Activated CD4-positive, alpha-beta T cell treated with anti-CD3 and anti-CD28 coated beads, Interleukin-2, amount 10 ng/mL, durations not matched to agents 7 days and 5 days (primary cell): Measurements from ENCODE around the gene EEF1AKMT2. TPM values are rescaled to one million over a fixed set of nuclear protein-coding genes. Genes with fewer than 3 reads are reported as not detected.
"Not testable (repeated sequence)": the region's sequence is repeated elsewhere in the genome, so short reads cannot be mapped to it uniquely, and the experiment has no call there.

Experiments
- CTCF ChIA-PET: fragments of 350-600 bp; sonication (Branson Sonifier 250); formaldehyde crosslinking; loops from one replicate; lab custom pipeline; 2021; ENCODE audit warnings: antibody characterized with exemption; lab: Charles Lee
- POLR2A ChIA-PET: fragments of 350-600 bp; sonication (Branson Sonifier 250); formaldehyde crosslinking; loops from one replicate; lab custom pipeline; 2021; ENCODE audit warnings: antibody characterized with exemption; lab: Charles Lee
- DNase-seq: peaks from one replicate; pipeline ENCODE4 v3.0.0-alpha.2; 2020
- H3K27ac Mint-ChIP-seq: one replicate; pipeline ENCODE4 v1.8.0; 2021; ENCODE audit warnings: mild to moderate bottlenecking, moderate library complexity, mixed read lengths
- H3K27me3 Mint-ChIP-seq: one replicate; pipeline ENCODE4 v1.8.0; 2021; ENCODE audit warnings: mixed read lengths
- H3K36me3 Mint-ChIP-seq: one replicate; pipeline ENCODE4 v1.8.0; 2021; ENCODE audit warnings: low read depth, mixed read lengths
- H3K4me1 Mint-ChIP-seq: one replicate; pipeline ENCODE4 v1.8.0; 2021; ENCODE audit warnings: mixed read lengths
- H3K4me3 Mint-ChIP-seq: one replicate; pipeline ENCODE4 v1.8.0; 2021; ENCODE audit warnings: mild to moderate bottlenecking, moderate library complexity, mixed read lengths
- H3K9me3 Mint-ChIP-seq: one replicate; pipeline ENCODE4 v1.8.0; 2021; ENCODE audit warnings: mixed read lengths
- total RNA-seq, 2 experiments: library from RNA; stranded (reverse); gene quantifications; one replicate each; pipeline ENCODE4 v1.2.3, GENCODE V29; 2021

The EEF1AKMT2 gene
- total RNA-seq, 2 experiments from 2014 or later, result 23.5 to 28.3 TPM

- peaks cover 22% of the 10 kb centered on the region for H3K36me3 Mint-ChIP-seq
- no peak overlapping the region for H3K27ac Mint-ChIP-seq
- DNase-seq, result no peak
- H3K9me3 Mint-ChIP-seq, result no peaks in the 10 kb centered on the region
- H3K4me3 Mint-ChIP-seq, result no peak overlapping the region
- peaks cover 30% of the 10 kb centered on the region for H3K4me1 Mint-ChIP-seq
- CTCF ChIA-PET, result interaction anchor here (1.0 to 3.1 kb wide), 7 partner anchors 29 to 345 kb away, joined by 3 to 12 read pairs (median 3); no protein-coding TSS in a partner anchor
- H3K27me3 Mint-ChIP-seq, result no peaks in the 10 kb centered on the region
- POLR2A ChIA-PET, result no interaction called here
These were observed 43.5 kb downstream of the EEF1AKMT2 start for GRCh38 chr10:124748166-124748565.

- CTCF ChIA-PET, result interaction anchor here (1.1 to 3.1 kb wide), 8 partner anchors 29 to 344 kb away, joined by 3 to 12 read pairs (median 3); no protein-coding TSS in a partner anchor
- H3K4me1 Mint-ChIP-seq, result peaks cover 32% of the 10 kb centered on the region
- no peak overlapping the region for H3K27ac Mint-ChIP-seq
- POLR2A ChIA-PET, result no interaction called here
- peaks cover 2% of the 10 kb centered on the region for H3K27me3 Mint-ChIP-seq
- H3K9me3 Mint-ChIP-seq, result no peaks in the 10 kb centered on the region
- no peak overlapping the region for H3K4me3 Mint-ChIP-seq
- H3K36me3 Mint-ChIP-seq, result peaks cover 22% of the 10 kb centered on the region
- DNase-seq, result no peak
These were observed 43.9 kb downstream of the EEF1AKMT2 start for GRCh38 chr10:124747745-124748144.

- H3K4me1 Mint-ChIP-seq, result peaks cover 40% of the 10 kb centered on the region
- no peaks in the 10 kb centered on the region for H3K9me3 Mint-ChIP-seq
- ChIA-PET CTCF (interaction anchor here (1.1 to 3.1 kb wide), 6 partner anchors 13 to 220 kb away, joined by 3 to 12 read pairs (median 4); no protein-coding TSS in a partner anchor), POLR2A (no interaction called here)
- DNase-seq, result no peak
- H3K27me3 Mint-ChIP-seq, result peaks cover 4% of the 10 kb centered on the region
- no peak overlapping the region for H3K4me3 Mint-ChIP-seq
- no peak overlapping the region for H3K27ac Mint-ChIP-seq
- peaks cover 24% of the 10 kb centered on the region for H3K36me3 Mint-ChIP-seq
These were observed 44.7 kb downstream of the EEF1AKMT2 start for GRCh38 chr10:124746992-124747391.

GRCh38 chr10:124746447-124746846 is 45.2 kb downstream of the EEF1AKMT2 start:
- H3K4me3 Mint-ChIP-seq, H3K27ac Mint-ChIP-seq, DNase-seq, H3K9me3 Mint-ChIP-seq, POLR2A ChIA-PET, H3K27me3 Mint-ChIP-seq: not testable (repeated sequence)
- Mint-ChIP-seq H3K36me3 (peaks cover 23% of the 10 kb centered on the region), H3K4me1 (peaks cover 45% of the 10 kb centered on the region)
- CTCF ChIA-PET, result interaction anchor here (1.1 to 2.4 kb wide), 7 partner anchors 8 to 220 kb away, joined by 3 to 9 read pairs (median 3); no protein-coding TSS in a partner anchor

- ChIA-PET CTCF (interaction anchor here (0.9 to 1.5 kb wide), 9 partner anchors 9 to 200 kb away, joined by 3 to 5 read pairs (median 3); no protein-coding TSS in a partner anchor), POLR2A (no interaction called here)
- no peak overlapping the region for H3K27ac Mint-ChIP-seq
- H3K27me3 Mint-ChIP-seq, result peaks cover 4% of the 10 kb centered on the region
- H3K4me3 Mint-ChIP-seq, result no peak overlapping the region
- peak; percentile 49 for DNase-seq
- H3K4me1 Mint-ChIP-seq, result peaks cover 53% of the 10 kb centered on the region
- H3K36me3 Mint-ChIP-seq, result peaks cover 22% of the 10 kb centered on the region
- H3K9me3 Mint-ChIP-seq, result no peaks in the 10 kb centered on the region
These were observed 46.0 kb downstream of the EEF1AKMT2 start for GRCh38 chr10:124745673-124746072.

- H3K27ac Mint-ChIP-seq, result no peak overlapping the region
- peaks cover 4% of the 10 kb centered on the region for H3K27me3 Mint-ChIP-seq
- H3K4me3 Mint-ChIP-seq, result peak overlapping the region; percentile 79
- H3K4me1 Mint-ChIP-seq, result peaks cover 54% of the 10 kb centered on the region
- ChIA-PET CTCF (interaction anchor here (0.9 to 1.5 kb wide), 8 partner anchors 11 to 199 kb away, joined by 3 to 5 read pairs (median 3); no protein-coding TSS in a partner anchor), POLR2A (no interaction called here)
- no peak for DNase-seq
- no peaks in the 10 kb centered on the region for H3K9me3 Mint-ChIP-seq
- peaks cover 19% of the 10 kb centered on the region for H3K36me3 Mint-ChIP-seq
These were observed 46.4 kb downstream of the EEF1AKMT2 start for GRCh38 chr10:124745252-124745651.

- ChIA-PET POLR2A (no interaction called here), CTCF (interaction anchor here (1.1 to 1.5 kb wide), 5 partner anchors 10 to 100 kb away, joined by 3 to 4 read pairs (median 3); no protein-coding TSS in a partner anchor)
These were observed 47.3 kb downstream of the EEF1AKMT2 start, which contains the start of gene FAM53B for GRCh38 chr10:124744102-124745050. TSS of gene FAM53B (minus strand) at chr10:124744378. CDS start at chr10:124706713, 37,665 bp downstream.

GRCh38 chr10:124743191-124744101 is 48.2 kb downstream of the EEF1AKMT2 start:
- H3K9me3 Mint-ChIP-seq, result no peaks in the 10 kb centered on the region
- H3K27ac Mint-ChIP-seq, result peak overlapping the region; percentile 97
- peak; percentile 45 for DNase-seq
- H3K4me3 Mint-ChIP-seq, result peak overlapping the region; percentile 98
- peaks cover 26% of the 10 kb centered on the region for H3K36me3 Mint-ChIP-seq
- ChIA-PET POLR2A (no interaction called here), CTCF (interaction anchor here (0.7 to 3.9 kb wide), 4 partner anchors 12 to 95 kb away, joined by 3 to 27 read pairs (median 12); no protein-coding TSS in a partner anchor)
- H3K27me3 Mint-ChIP-seq, result peaks cover 9% of the 10 kb centered on the region
- peaks cover 60% of the 10 kb centered on the region for H3K4me1 Mint-ChIP-seq

More at GRCh38 chr10:124744102-124745050, 47.3 kb downstream of the EEF1AKMT2 start, which contains the start of gene FAM53B:
- peaks cover 57% of the 10 kb centered on the region for H3K4me1 Mint-ChIP-seq
- peak within 1 kb of the TSS; percentile 98 for H3K4me3 Mint-ChIP-seq
- H3K9me3 Mint-ChIP-seq, result no peaks in the 10 kb centered on the region
- peak within 1 kb of the TSS; percentile 97 for H3K27ac Mint-ChIP-seq
- peaks cover 23% of the 10 kb centered on the region for H3K36me3 Mint-ChIP-seq
- DNase-seq, result peak; percentile 79
- H3K27me3 Mint-ChIP-seq, result peaks cover 9% of the 10 kb centered on the region

GRCh38 chr10:124742413-124743190 is 49.1 kb downstream of the EEF1AKMT2 start:
- Mint-ChIP-seq H3K27me3 (peaks cover 9% of the 10 kb centered on the region), H3K4me3 (peak overlapping the region; percentile 98), H3K9me3 (no peaks in the 10 kb centered on the region), H3K36me3 (peaks cover 22% of the 10 kb centered on the region), H3K27ac (peak overlapping the region; percentile 54), H3K4me1 (peaks cover 64% of the 10 kb centered on the region)
- ChIA-PET POLR2A (no interaction called here), CTCF (interaction anchor here (0.5 to 3.9 kb wide), 14 partner anchors 8 to 207 kb away, joined by 3 to 27 read pairs (median 6); no protein-coding TSS in a partner anchor)
- DNase-seq, result no peak

- H3K4me1 Mint-ChIP-seq, result peaks cover 70% of the 10 kb centered on the region
- H3K27ac Mint-ChIP-seq, result peak overlapping the region; percentile 54
- DNase-seq, result peak; percentile 41
- H3K27me3 Mint-ChIP-seq, result peaks cover 9% of the 10 kb centered on the region
- H3K9me3 Mint-ChIP-seq, result no peaks in the 10 kb centered on the region
- peak overlapping the region; percentile 98 for H3K4me3 Mint-ChIP-seq
- H3K36me3 Mint-ChIP-seq, result peaks cover 22% of the 10 kb centered on the region
- ChIA-PET CTCF (interaction anchor here (0.5 to 3.9 kb wide), 40 partner anchors 8 to 270 kb away, joined by 3 to 29 read pairs (median 4); no protein-coding TSS in a partner anchor), POLR2A (interaction anchor here (0.9 kb wide), 1 partner anchor 21 kb away, joined by 3 read pairs; no protein-coding TSS in a partner anchor)
These were observed 49.7 kb downstream of the EEF1AKMT2 start for GRCh38 chr10:124741922-124742412.
